IPS-15b (cell line): ENCODE measurements around the gene SCRN2.
A peak's percentile ranks its signal among the peaks of the same experiment; 100 is the strongest.

Source experiments
- H3K27me3 ChIP-seq: one replicate; pipeline ENCODE4 v1.6.1; 2013; ENCODE audit warnings: low read length; ENCODE audit not compliant: control insufficient read depth, insufficient read depth
- H3K36me3 ChIP-seq: one replicate; pipeline ENCODE4 v1.6.1; 2013; ENCODE audit warnings: low read length; ENCODE audit not compliant: control insufficient read depth, insufficient read depth
- H3K4me1 ChIP-seq: one replicate; pipeline ENCODE4 v1.6.1; 2013; ENCODE audit warnings: mild to moderate bottlenecking, low read length; ENCODE audit not compliant: control insufficient read depth, insufficient read depth
- H3K4me3 ChIP-seq: one replicate; pipeline ENCODE4 v1.5.1; 2013; ENCODE audit warnings: low read depth, low read length
- H3K9ac ChIP-seq: one replicate; pipeline ENCODE4 v1.6.1; 2013; ENCODE audit warnings: low read depth, mild to moderate bottlenecking, low read length
- H3K9me3 ChIP-seq: one replicate; pipeline ENCODE4 v1.6.1; 2013; ENCODE audit warnings: mild to moderate bottlenecking, low read length; ENCODE audit not compliant: control insufficient read depth, insufficient read depth

The SCRN2 gene

GRCh38 chr17:47850692-47851573 is 9.9 kb upstream of the SCRN2 start, which contains the start of gene SP6:
Gene SP6, minus strand, starts transcription at chr17:47851163. Its CDS starts 2,734 bp downstream, at chr17:47848429.
- H3K9ac ChIP-seq, result no peak within 1 kb of the TSS
- H3K4me1 ChIP-seq, result peaks cover 16% of the 10 kb centered on the region
- peak within 1 kb of the TSS; percentile 63 for H3K4me3 ChIP-seq
- peaks cover 90% of the 10 kb centered on the region for H3K27me3 ChIP-seq
- H3K36me3 ChIP-seq, result no peaks in the 10 kb centered on the region
- H3K9me3 ChIP-seq, result no peaks in the 10 kb centered on the region

- Histone ChIP-seq H3K9ac (no peak overlapping the region), H3K4me3 (peak overlapping the region; percentile 63), H3K27me3 (peaks cover 90% of the 10 kb centered on the region), H3K36me3 (no peaks in the 10 kb centered on the region), H3K4me1 (peaks cover 16% of the 10 kb centered on the region), H3K9me3 (no peaks in the 10 kb centered on the region)
These were observed 9.3 kb upstream of the SCRN2 start for GRCh38 chr17:47850373-47850691.

GRCh38 chr17:47848198-47848513 is 7.1 kb upstream of the SCRN2 start:
- H3K36me3 ChIP-seq, result no peaks in the 10 kb centered on the region
- no peaks in the 10 kb centered on the region for H3K9me3 ChIP-seq
- peak overlapping the region; percentile 61 for H3K4me3 ChIP-seq
- peaks cover 81% of the 10 kb centered on the region for H3K27me3 ChIP-seq
- H3K9ac ChIP-seq, result no peak overlapping the region
- H3K4me1 ChIP-seq, result peaks cover 20% of the 10 kb centered on the region

GRCh38 chr17:47847341-47848197 is 6.5 kb upstream of the SCRN2 start:
- Histone ChIP-seq H3K36me3 (no peaks in the 10 kb centered on the region), H3K4me1 (peaks cover 20% of the 10 kb centered on the region), H3K27me3 (peaks cover 75% of the 10 kb centered on the region), H3K4me3 (peak overlapping the region; percentile 61), H3K9me3 (no peaks in the 10 kb centered on the region), H3K9ac (no peak overlapping the region)

GRCh38 chr17:47846716-47847340 is 5.8 kb upstream of the SCRN2 start:
- peaks cover 16% of the 10 kb centered on the region for H3K4me1 ChIP-seq
- H3K27me3 ChIP-seq, result peaks cover 67% of the 10 kb centered on the region
- H3K36me3 ChIP-seq, result no peaks in the 10 kb centered on the region
- H3K9me3 ChIP-seq, result no peaks in the 10 kb centered on the region
- peak overlapping the region; percentile 61 for H3K4me3 ChIP-seq
- H3K9ac ChIP-seq, result no peak overlapping the region

GRCh38 chr17:47845716-47846075 is 4.6 kb upstream of the SCRN2 start:
- Histone ChIP-seq H3K4me1 (peaks cover 16% of the 10 kb centered on the region), H3K9ac (no peak overlapping the region), H3K36me3 (no peaks in the 10 kb centered on the region), H3K27me3 (peaks cover 65% of the 10 kb centered on the region), H3K9me3 (no peaks in the 10 kb centered on the region), H3K4me3 (no peak overlapping the region)

GRCh38 chr17:47844814-47845715 is 4.0 kb upstream of the SCRN2 start:
- Histone ChIP-seq H3K9me3 (no peaks in the 10 kb centered on the region), H3K4me1 (peaks cover 14% of the 10 kb centered on the region), H3K9ac (no peak overlapping the region), H3K36me3 (no peaks in the 10 kb centered on the region), H3K27me3 (peaks cover 59% of the 10 kb centered on the region), H3K4me3 (no peak overlapping the region)

GRCh38 chr17:47844227-47844626 is 3.2 kb upstream of the SCRN2 start:
- H3K36me3 ChIP-seq, result no peaks in the 10 kb centered on the region
- peaks cover 12% of the 10 kb centered on the region for H3K4me1 ChIP-seq
- H3K9ac ChIP-seq, result no peak overlapping the region
- no peaks in the 10 kb centered on the region for H3K9me3 ChIP-seq
- H3K4me3 ChIP-seq, result no peak overlapping the region
- H3K27me3 ChIP-seq, result peaks cover 51% of the 10 kb centered on the region

GRCh38 chr17:47843391-47843730 is 2.3 kb upstream of the SCRN2 start:
- H3K9ac ChIP-seq, result no peak overlapping the region
- no peak overlapping the region for H3K4me3 ChIP-seq
- peaks cover 42% of the 10 kb centered on the region for H3K27me3 ChIP-seq
- H3K9me3 ChIP-seq, result no peaks in the 10 kb centered on the region
- H3K4me1 ChIP-seq, result peaks cover 10% of the 10 kb centered on the region
- peaks cover 3% of the 10 kb centered on the region for H3K36me3 ChIP-seq

GRCh38 chr17:47841488-47842291 is 617 bp upstream of the SCRN2 start:
- no peak overlapping the region for H3K9ac ChIP-seq
- no peaks in the 10 kb centered on the region for H3K9me3 ChIP-seq
- peaks cover 5% of the 10 kb centered on the region for H3K36me3 ChIP-seq
- peaks cover 26% of the 10 kb centered on the region for H3K27me3 ChIP-seq
- peaks cover 9% of the 10 kb centered on the region for H3K4me1 ChIP-seq
- H3K4me3 ChIP-seq, result peak overlapping the region; percentile 87
